Left ventricle myocardium inferior (tissue), 1 donor: Measurements from ENCODE around the gene PDE9A. TPM values are rescaled to one million over a fixed set of nuclear protein-coding genes. Genes with fewer than 3 reads are reported as not detected.

Experiments
- DNase-seq: peaks from one replicate; pipeline ENCODE4 v3.0.0-alpha.2; 2020
- H3K27ac ChIP-seq: fragments of 200-600 bp; replicated peaks from 2 replicates; pipeline ENCODE4 v1.8.0; 2021
- H3K27me3 ChIP-seq: fragments of 200-600 bp; 2 replicates; pipeline ENCODE4 v1.8.0; 2021; ENCODE audit warnings: low read depth
- H3K36me3 ChIP-seq: fragments of 200-600 bp; 2 replicates; pipeline ENCODE4 v1.8.0; 2021
- H3K4me1 ChIP-seq: fragments of 200-600 bp; 2 replicates; pipeline ENCODE4 v1.8.0; 2021
- H3K4me3 ChIP-seq: fragments of 200-600 bp; 2 replicates; pipeline ENCODE4 v1.8.0; 2021; ENCODE audit warnings: mild to moderate bottlenecking, moderate library complexity
- H3K9me3 ChIP-seq: fragments of 200-600 bp; replicated peaks from 2 replicates; pipeline ENCODE4 v1.8.0; 2021
- CTCF ChIP-seq: fragments of 200-600 bp; IDR thresholded peaks from 2 replicates; pipeline ENCODE4 v1.8.0; 2021; ENCODE audit warnings: antibody characterized with exemption, mild to moderate bottlenecking, borderline replicate concordance
- intact Hi-C: fragments of 100-400 bp; cut with micrococcal nuclease; formaldehyde crosslinking; loops from one replicate; pipeline ENCODE4 v1.11.0; 2022
- total RNA-seq: library from RNA; stranded (reverse); fragmentation: NEBNext Ultra II Directional; extraction: Animal tissue kit (Norgen Biotek cat#: 25700); gene quantifications from one replicate; pipeline ENCODE4 v1.2.1, GENCODE V29; 2021
- donor health status: DM: no; HTN: yes; CAD: no; lungs with severe emphysema.

Gene PDE9A
- total RNA-seq, 1 donor from 2014 or later, result 3.2 TPM

- TF ChIP-seq CTCF, result no peak
- Histone ChIP-seq H3K4me1 (peaks cover 27% of the 10 kb centered on the region), H3K36me3 (no peaks in the 10 kb centered on the region), H3K27me3 (peaks cover 17% of the 10 kb centered on the region), H3K27ac (no peak overlapping the region), H3K9me3 (no peaks in the 10 kb centered on the region), H3K4me3 (no peak overlapping the region)
- no peak for DNase-seq
- intact Hi-C loops, result no loop called here
These were observed 17.5 kb downstream of the PDE9A start for GRCh38 chr21:42670884-42671283.

- TF ChIP-seq CTCF, result no peak
These were observed 18.6 kb downstream of the PDE9A start for GRCh38 chr21:42671778-42672593.

GRCh38 chr21:42672699-42673458 is 19.5 kb downstream of the PDE9A start:
- Histone ChIP-seq H3K27me3 (peaks cover 32% of the 10 kb centered on the region), H3K27ac (peak overlapping the region; percentile 82), H3K36me3 (no peaks in the 10 kb centered on the region), H3K4me3 (no peak overlapping the region), H3K4me1 (peaks cover 24% of the 10 kb centered on the region), H3K9me3 (no peaks in the 10 kb centered on the region)
- intact Hi-C loops, result no loop called here
- no peak for DNase-seq
- TF ChIP-seq CTCF, result no peak

More at GRCh38 chr21:42671778-42672593, 18.6 kb downstream of the PDE9A start:
- no peaks in the 10 kb centered on the region for H3K9me3 ChIP-seq
- no peak overlapping the region for H3K27ac ChIP-seq
- no peak for DNase-seq
- intact Hi-C loops, result no loop called here
- H3K4me3 ChIP-seq, result no peak overlapping the region
- H3K27me3 ChIP-seq, result peaks cover 23% of the 10 kb centered on the region
- peaks cover 25% of the 10 kb centered on the region for H3K4me1 ChIP-seq
- no peaks in the 10 kb centered on the region for H3K36me3 ChIP-seq

GRCh38 chr21:42673633-42674328 is 20.4 kb downstream of the PDE9A start:
- DNase-seq, result no peak
- intact Hi-C loops, result no loop called here
- Histone ChIP-seq H3K36me3 (no peaks in the 10 kb centered on the region), H3K27ac (peak overlapping the region; percentile 82), H3K27me3 (peaks cover 40% of the 10 kb centered on the region), H3K4me3 (peak overlapping the region; percentile 44), H3K4me1 (peaks cover 26% of the 10 kb centered on the region), H3K9me3 (no peaks in the 10 kb centered on the region)
- TF ChIP-seq CTCF, result no peak

GRCh38 chr21:42674351-42674940 is 21.0 kb downstream of the PDE9A start:
- peak overlapping the region; percentile 44 for H3K4me3 ChIP-seq
- peaks cover 26% of the 10 kb centered on the region for H3K4me1 ChIP-seq
- H3K9me3 ChIP-seq, result no peaks in the 10 kb centered on the region
- intact Hi-C loops, result no loop called here
- H3K27me3 ChIP-seq, result peaks cover 46% of the 10 kb centered on the region
- peak; percentile 75 for DNase-seq
- no peaks in the 10 kb centered on the region for H3K36me3 ChIP-seq
- no peak for TF ChIP-seq CTCF
- peak overlapping the region; percentile 82 for H3K27ac ChIP-seq
